SIG-M5 treated with dmso at 0.1 percent for 504 hours (cell line): ENCODE measurements around the gene PCDHA1.

Experiments used
- DNase-seq: peaks from one replicate; lab custom pipeline; 2025; ENCODE audit not compliant: unreplicated experiment; lab: John Stamatoyannopoulos, UW

Gene PCDHA1

GRCh38 chr5:140916325-140916724 lies 130.4 kb downstream of the PCDHA1 start:
- no peak for DNase-seq

- no peak for DNase-seq
These were observed 137.7 kb downstream of the PCDHA1 start for GRCh38 chr5:140923601-140924000.

GRCh38 chr5:140925806-140926442 lies 140.0 kb downstream of the PCDHA1 start, which contains the start of gene PCDHAC1:
PCDHAC1 (plus strand) TSS chr5:140926299; CDS start chr5:140926893, 594 bp downstream.
- no peak for DNase-seq

- no peak for DNase-seq
These were observed 140.7 kb downstream of the PCDHA1 start for GRCh38 chr5:140926443-140927227.

GRCh38 chr5:140927228-140927573 lies 141.3 kb downstream of the PCDHA1 start:
- DNase-seq = no peak

- no peak for DNase-seq
These were observed 149.1 kb downstream of the PCDHA1 start for GRCh38 chr5:140934964-140935606.

- DNase-seq = no peak
These were observed 160.6 kb downstream of the PCDHA1 start for GRCh38 chr5:140946578-140946977.

GRCh38 chr5:140951636-140952035 lies 165.7 kb downstream of the PCDHA1 start:
- DNase-seq = no peak

- DNase-seq = no peak
These were observed 167.3 kb downstream of the PCDHA1 start for GRCh38 chr5:140953234-140953633.

- no peak for DNase-seq
These were observed 176.2 kb downstream of the PCDHA1 start for GRCh38 chr5:140962190-140962589.

- no peak for DNase-seq
These were observed 178.4 kb downstream of the PCDHA1 start for GRCh38 chr5:140964356-140964755.

GRCh38 chr5:140965905-140966292 lies 180.0 kb downstream of the PCDHA1 start:
- DNase-seq = no peak

- DNase-seq = no peak
These were observed 180.6 kb downstream of the PCDHA1 start, which contains the start of gene PCDHAC2 for GRCh38 chr5:140966293-140967225. PCDHAC2 (plus strand) TSS chr5:140966476; CDS start chr5:140966767, 291 bp downstream.

- no peak for DNase-seq
These were observed 181.4 kb downstream of the PCDHA1 start for GRCh38 chr5:140967226-140967893.

GRCh38 chr5:140969880-140970279 lies 183.9 kb downstream of the PCDHA1 start:
- DNase-seq = no peak

- no peak for DNase-seq
These were observed 187.6 kb downstream of the PCDHA1 start for GRCh38 chr5:140973550-140973949.

- no peak for DNase-seq
These were observed 191.1 kb downstream of the PCDHA1 start for GRCh38 chr5:140977003-140977402.

GRCh38 chr5:140978260-140978659 lies 192.3 kb downstream of the PCDHA1 start:
- DNase-seq = no peak

- no peak for DNase-seq
These were observed 193.0 kb downstream of the PCDHA1 start for GRCh38 chr5:140978983-140979382.

GRCh38 chr5:140982083-140982716 lies 196.3 kb downstream of the PCDHA1 start:
- DNase-seq = no peak
